ENCODE measurements around the gene SPDYE18. TPM values are rescaled to one million over a fixed set of nuclear protein-coding genes. Genes with fewer than 3 reads are reported as not detected.

SPDYE18 gene, protein sequence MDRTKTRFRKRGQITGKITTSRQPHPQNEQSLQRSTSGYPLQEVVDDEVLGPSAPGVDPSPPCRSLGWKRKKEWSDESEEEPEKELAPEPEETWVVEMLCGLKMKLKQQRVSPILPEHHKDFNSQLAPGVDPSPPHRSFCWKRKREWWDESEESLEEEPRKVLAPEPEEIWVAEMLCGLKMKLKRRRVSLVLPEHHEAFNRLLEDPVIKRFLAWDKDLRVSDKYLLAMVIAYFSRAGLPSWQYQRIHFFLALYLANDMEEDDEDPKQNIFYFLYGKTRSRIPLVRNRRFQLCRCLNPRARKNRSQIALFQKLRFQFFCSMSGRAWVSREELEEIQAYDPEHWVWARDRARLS
- 0.09 and 0.28 TPM in 2 replicates for total RNA-seq

DNA sequence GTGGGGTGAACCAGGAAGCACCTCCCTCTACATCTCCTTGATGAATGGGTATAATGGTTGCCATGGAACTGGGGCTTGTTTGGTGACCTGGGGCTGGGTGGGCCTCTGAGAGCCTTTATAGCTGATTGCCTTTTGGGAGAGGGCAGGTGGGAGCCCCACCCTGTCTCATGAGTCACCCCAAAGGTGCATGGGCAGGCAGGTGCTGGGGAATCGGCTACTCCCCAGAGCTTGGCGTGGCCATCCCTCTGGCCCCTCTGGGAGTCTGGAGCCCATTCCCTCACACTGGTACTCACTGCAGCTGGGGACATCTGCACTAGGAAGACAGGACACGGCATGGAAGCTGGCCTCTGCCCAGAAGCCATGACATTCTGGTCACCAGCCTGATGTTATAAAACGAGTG, at the start of gene SPDYE18:
Gene SPDYE18, minus strand, starts transcription at position 2 of the 400 bp plus-strand sequence. CDS start 2,046 bp downstream, outside the sequence.

DNA sequence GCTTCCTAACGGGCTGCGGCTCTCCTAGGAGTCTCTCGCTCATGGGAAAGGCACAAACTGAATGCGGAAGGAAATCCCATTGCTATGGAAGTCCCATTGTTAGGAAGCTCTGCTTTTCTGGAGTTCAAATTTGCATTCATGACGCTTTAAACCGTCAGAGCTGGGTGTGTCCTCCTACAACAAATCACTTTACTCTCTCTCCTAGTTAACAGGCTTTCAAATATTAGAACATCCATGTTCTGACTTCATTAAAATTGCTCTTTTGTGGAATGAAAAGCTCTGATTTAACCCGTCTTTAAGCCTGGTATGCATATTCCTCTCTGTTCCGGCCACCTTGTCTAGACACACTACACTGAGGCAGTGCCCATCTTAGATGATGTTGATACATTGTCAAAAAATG, 30.1 kb downstream of the SPDYE18 start, which contains the start of gene SPDYE17:
Gene SPDYE17, minus strand, starts transcription at position 101 of the 400 bp plus-strand sequence. CDS start 1,791 bp downstream, outside the sequence.

Other genes starting within 250 kb of the SPDYE18 start
- gene SPDYE17, start 30.2 kb downstream of the SPDYE18 start, total RNA-seq, result not detected in 2 replicates
- 1.1 and 1.4 TPM in 2 replicates for gene CCDC146, start 60.1 kb upstream of the SPDYE18 start, total RNA-seq
- gene FGL2, start 137.3 kb upstream of the SPDYE18 start, total RNA-seq, result 0.27 and 3.1 TPM in 2 replicates